GM23248 (cell line): ENCODE measurements around the gene TAMALIN. TPM values are rescaled to one million over a fixed set of nuclear protein-coding genes. Genes with fewer than 3 reads are reported as not detected.

ENCODE experiments used
- DNase-seq: peaks from one replicate; pipeline ENCODE4 v3.0.0-alpha.2; 2015
- H2AFZ ChIP-seq: fragments of 200-600 bp; sonication (generic); 2 replicates; pipeline ENCODE4 v1.6.1; 2016; ENCODE audit warnings: antibody characterized with exemption
- H3F3A ChIP-seq: fragments of 200-600 bp; sonication (generic); 2 replicates; pipeline ENCODE4 v1.6.1; 2016; ENCODE audit warnings: mild to moderate bottlenecking, antibody characterized with exemption, mixed run types; ENCODE audit not compliant: insufficient read depth
- H3K27ac ChIP-seq: fragments of 200-600 bp; sonication (generic); 2 replicates; pipeline ENCODE4 v1.5.1; 2016; ENCODE audit warnings: mild to moderate bottlenecking
- H3K27me3 ChIP-seq: fragments of 200-600 bp; sonication (generic); replicated peaks from 2 replicates; pipeline ENCODE4 v1.6.1; 2016; ENCODE audit warnings: mild to moderate bottlenecking; ENCODE audit not compliant: insufficient read depth
- H3K36me3 ChIP-seq: fragments of 200-600 bp; sonication (generic); 2 replicates; pipeline ENCODE4 v1.6.1; 2016; ENCODE audit warnings: low read depth, mild to moderate bottlenecking
- H3K4me1 ChIP-seq: fragments of 200-600 bp; sonication (generic); 2 replicates; pipeline ENCODE4 v1.6.1; 2016; ENCODE audit warnings: mild to moderate bottlenecking; ENCODE audit not compliant: insufficient read depth
- H3K4me2 ChIP-seq: fragments of 200-600 bp; sonication (generic); one replicate; pipeline ENCODE4 v1.6.1; 2016; ENCODE audit warnings: mild to moderate bottlenecking; ENCODE audit not compliant: unreplicated experiment
- H3K4me3 ChIP-seq: fragments of 200-600 bp; sonication (generic); 2 replicates; pipeline ENCODE4 v1.5.1; 2016; ENCODE audit warnings: mild to moderate bottlenecking
- H3K79me2 ChIP-seq: fragments of 200-600 bp; sonication (generic); 2 replicates; pipeline ENCODE4 v1.6.1; 2016; ENCODE audit warnings: mild to moderate bottlenecking; ENCODE audit not compliant: insufficient read depth
- H3K9ac ChIP-seq: fragments of 200-600 bp; sonication (generic); 2 replicates; pipeline ENCODE4 v1.6.1; 2016; ENCODE audit warnings: mild to moderate bottlenecking
- H3K9me2 ChIP-seq: fragments of 200-600 bp; sonication (generic); 2 replicates; pipeline ENCODE4 v1.6.1; 2016; ENCODE audit warnings: mixed run types, mild to moderate bottlenecking, moderate library complexity; ENCODE audit not compliant: insufficient read depth
- H3K9me3 ChIP-seq: fragments of 200-600 bp; sonication (generic); one replicate; pipeline ENCODE4 v1.6.1; 2017; ENCODE audit warnings: low read depth
- H4K20me1 ChIP-seq: fragments of 200-600 bp; sonication (generic); 2 replicates; pipeline ENCODE4 v1.6.0; 2016; ENCODE audit not compliant: insufficient read depth
- EZH2 ChIP-seq: fragments of 200-600 bp; sonication (generic); IDR thresholded peaks from 2 replicates; pipeline ENCODE4 v1.6.1; 2018; ENCODE audit warnings: antibody characterized with exemption, mild to moderate bottlenecking; ENCODE audit not compliant: insufficient read depth, poor library complexity, severe bottlenecking
- EZH2phosphoT487 ChIP-seq: fragments of 200-600 bp; sonication (generic); IDR thresholded peaks from 2 replicates; pipeline ENCODE4 v1.6.1; 2018; ENCODE audit warnings: antibody characterized with exemption, moderate library complexity, mild to moderate bottlenecking, low read depth; ENCODE audit not compliant: insufficient read depth
- WGBS, 2 experiments: methylation state at CpG; one replicate each; pipeline ENCODE4 v1.1.6; 2015 to 2017; ENCODE audit warnings: low lambda C conversion rate in 2 of 2, low coverage in 1 of 2; ENCODE audit errors: missing lambda C conversion rate in 2 of 2; 5-methylcytosine and 5-hydroxymethylcytosine counted together
- in situ Hi-C: fragments of 300-500 bp; cut with MboI; formaldehyde crosslinking; loops from 2 replicates; pipeline ENCODE4 v1.15.0; 2020
- polyA plus RNA-seq: library from polyadenylated mRNA; unstranded; fragments of >200 nt; fragmentation: Nextera tagmentation; extraction: Ambion mirVana; gene quantifications from 2 replicates; pipeline ENCODE4 v1.2.1, GENCODE V29; 2016
- total RNA-seq: library from RNA; depleted of rRNA; stranded (reverse); fragments of >200 nt; shearing (Covaris generic); gene quantifications from 2 replicates; pipeline ENCODE4 v1.2.3, GENCODE V29; 2014

TAMALIN gene
- total and polyA plus RNA-seq, 2 experiments from 2014 or later, result 2.2 TPM; not detected in 1

DNA sequence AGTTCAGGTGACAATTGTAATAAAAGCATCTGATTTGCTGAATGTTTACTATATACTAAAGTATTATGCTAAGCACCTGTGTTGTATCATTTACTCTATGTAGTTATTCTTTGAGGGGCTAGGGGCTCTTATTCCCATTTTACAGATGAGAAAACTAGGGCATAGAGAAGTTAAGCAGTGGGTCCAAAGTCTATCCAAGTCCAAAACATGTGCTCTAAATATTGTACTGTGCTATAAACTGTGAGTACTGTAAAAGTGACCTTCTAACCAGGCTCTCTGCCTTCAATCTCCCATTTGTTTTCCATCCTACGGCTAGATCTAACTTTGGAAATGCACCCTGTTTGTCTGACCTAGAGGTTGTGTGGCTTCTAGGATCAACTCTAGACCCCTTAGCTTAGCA, 46.3 kb upstream of the TAMALIN start:
- no peak for TF ChIP-seq EZH2phosphoT487
- TF ChIP-seq EZH2, result no peak
- H3K79me2 ChIP-seq, result peaks cover 100% of the 10 kb centered on the region
- H3K27me3 ChIP-seq, result no peaks in the 10 kb centered on the region

GRCh38 chr12:51960890-51961289, 45.9 kb upstream of the TAMALIN start:
- WGBS, 2 experiments, result 97 to 99% methylated on average over 6 of the region's 6 CpGs
- H3K4me1 ChIP-seq, result peaks cover 19% of the 10 kb centered on the region
- H3K27me3 ChIP-seq, result no peaks in the 10 kb centered on the region
- H3K79me2 ChIP-seq, result peaks cover 100% of the 10 kb centered on the region
- no peak overlapping the region for H3K27ac ChIP-seq
- in situ Hi-C loops, result no loop called here
- TF ChIP-seq EZH2phosphoT487 (no peak), EZH2 (no peak)
- H3K4me2 ChIP-seq, result no peak overlapping the region
- peaks cover 4% of the 10 kb centered on the region; the same call in 1 of the 2 replicates for H4K20me1 ChIP-seq
- H3K9me3 ChIP-seq, result no peaks in the 10 kb centered on the region
- H3F3A ChIP-seq, result peaks cover 1% of the 10 kb centered on the region; the same call in 1 of the 2 replicates
- DNase-seq, result no peak
- H2AFZ ChIP-seq, result no peak overlapping the region
- H3K36me3 ChIP-seq, result peaks cover 4% of the 10 kb centered on the region; the same call in 1 of the 2 replicates
- H3K9me2 ChIP-seq, result no peaks in the 10 kb centered on the region
- no peak overlapping the region for H3K4me3 ChIP-seq
- H3K9ac ChIP-seq, result no peak overlapping the region

More for the DNA sequence above, 46.3 kb upstream of the TAMALIN start:
- 58 to 73% methylated on average over 1 of the region's 1 CpG for WGBS, 2 experiments
- Histone ChIP-seq H3K27ac (no peak overlapping the region), H3K9me2 (no peaks in the 10 kb centered on the region), H2AFZ (no peak overlapping the region), H4K20me1 (peaks cover 5% of the 10 kb centered on the region; the same call in 1 of the 2 replicates), H3K4me1 (peaks cover 20% of the 10 kb centered on the region), H3K4me2 (no peak overlapping the region), H3K9ac (no peak overlapping the region), H3K9me3 (no peaks in the 10 kb centered on the region), H3F3A (peaks cover 5% of the 10 kb centered on the region; the same call in 1 of the 2 replicates), H3K4me3 (no peak overlapping the region), H3K36me3 (peaks cover 4% of the 10 kb centered on the region; the same call in 1 of the 2 replicates)
- in situ Hi-C loops, result no loop called here
- no peak for DNase-seq

GRCh38 chr12:51961834-51962233, 44.9 kb upstream of the TAMALIN start:
- H3K4me1 ChIP-seq, result peaks cover 16% of the 10 kb centered on the region
- H3K9me3 ChIP-seq, result no peaks in the 10 kb centered on the region
- no peaks in the 10 kb centered on the region for H3K9me2 ChIP-seq
- TF ChIP-seq EZH2 (no peak), EZH2phosphoT487 (no peak)
- no peaks in the 10 kb centered on the region for H3K27me3 ChIP-seq
- H3F3A ChIP-seq, result no peaks in the 10 kb centered on the region
- peaks cover 100% of the 10 kb centered on the region for H3K79me2 ChIP-seq
- no peak overlapping the region for H3K9ac ChIP-seq
- H2AFZ ChIP-seq, result no peak overlapping the region
- no peak overlapping the region for H3K4me2 ChIP-seq
- WGBS, 2 experiments, result 14 to 33% methylated on average over 1 of the region's 1 CpG
- no peak overlapping the region for H3K4me3 ChIP-seq
- in situ Hi-C loops, result no loop called here
- peaks cover 4% of the 10 kb centered on the region; the same call in 1 of the 2 replicates for H4K20me1 ChIP-seq
- H3K27ac ChIP-seq, result no peak overlapping the region
- DNase-seq, result no peak
- peaks cover 4% of the 10 kb centered on the region; the same call in 1 of the 2 replicates for H3K36me3 ChIP-seq

- H3F3A ChIP-seq, result no peaks in the 10 kb centered on the region
- peaks cover 100% of the 10 kb centered on the region for H3K79me2 ChIP-seq
- no peak overlapping the region for H3K27ac ChIP-seq
- in situ Hi-C loops, result no loop called here
- H3K9me3 ChIP-seq, result no peaks in the 10 kb centered on the region
- no peaks in the 10 kb centered on the region for H3K9me2 ChIP-seq
- H3K36me3 ChIP-seq, result peaks cover 4% of the 10 kb centered on the region; the same call in 1 of the 2 replicates
- 81 to 82% methylated on average over 3 of the region's 3 CpGs for WGBS, 2 experiments
- H4K20me1 ChIP-seq, result peaks cover 4% of the 10 kb centered on the region; the same call in 1 of the 2 replicates
- H2AFZ ChIP-seq, result no peak overlapping the region
- H3K4me3 ChIP-seq, result no peak overlapping the region
- H3K4me2 ChIP-seq, result no peak overlapping the region
- no peaks in the 10 kb centered on the region for H3K27me3 ChIP-seq
- no peak for TF ChIP-seq EZH2
- TF ChIP-seq EZH2phosphoT487, result no peak
- no peak overlapping the region for H3K9ac ChIP-seq
- no peak for DNase-seq
- peaks cover 14% of the 10 kb centered on the region for H3K4me1 ChIP-seq
These were observed 44.0 kb upstream of the TAMALIN start for GRCh38 chr12:51962737-51963136.

DNA sequence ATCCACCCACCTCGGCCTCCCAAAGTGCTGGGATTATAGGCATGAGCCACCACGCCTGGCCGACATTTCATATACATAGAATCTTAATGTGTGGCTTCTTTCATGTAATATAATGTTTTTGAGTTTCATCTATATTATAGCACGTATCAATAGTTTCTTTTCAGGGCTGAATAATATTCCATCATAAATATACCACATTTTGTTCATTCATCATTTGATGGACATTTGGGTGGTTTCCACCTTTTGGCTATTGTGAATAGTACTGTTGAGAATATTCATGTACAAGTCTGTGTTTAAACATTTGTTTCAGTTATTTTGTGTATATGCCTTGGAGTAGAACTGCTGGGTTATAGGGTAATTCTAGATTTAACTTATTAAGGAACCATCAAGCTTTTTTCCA, 43.3 kb upstream of the TAMALIN start:
- H3K79me2 ChIP-seq, result peaks cover 100% of the 10 kb centered on the region

More for the DNA sequence above, 43.3 kb upstream of the TAMALIN start:
- Histone ChIP-seq H3K36me3 (peaks cover 4% of the 10 kb centered on the region; the same call in 1 of the 2 replicates), H3K4me1 (peaks cover 11% of the 10 kb centered on the region), H2AFZ (no peak overlapping the region), H3K9me2 (no peaks in the 10 kb centered on the region), H3K9me3 (no peaks in the 10 kb centered on the region), H3F3A (no peaks in the 10 kb centered on the region), H3K4me2 (no peak overlapping the region), H3K27me3 (no peaks in the 10 kb centered on the region), H3K9ac (no peak overlapping the region), H3K27ac (no peak overlapping the region), H3K4me3 (no peak overlapping the region), H4K20me1 (0 out of 2 replicates have a peak, but pooled peaks cover 4% of the 10 kb centered on the region)
- in situ Hi-C loops, result no loop called here
- no peak for DNase-seq
- 96 to 97% methylated on average over 4 of the region's 4 CpGs for WGBS, 2 experiments
- no peak for TF ChIP-seq EZH2
- TF ChIP-seq EZH2phosphoT487, result no peak
